Osteoblast (primary cell): ENCODE results near the gene CD48. TPM values are rescaled to one million over a fixed set of nuclear protein-coding genes. Genes with fewer than 3 reads are reported as not detected.

ENCODE experiments used
- DNase-seq: peaks from one replicate; pipeline ENCODE4 v3.0.0; 2011; ENCODE audit warnings: low spot score, mixed read lengths; ENCODE audit not compliant: insufficient read length; ENCODE audit errors: missing footprints
- H2AFZ ChIP-seq: 2 replicates; pipeline ENCODE4 v1.6.0; 2011; ENCODE audit warnings: mild to moderate bottlenecking, low read length
- H3K27ac ChIP-seq: 2 replicates; pipeline ENCODE4 v1.5.1; 2011; ENCODE audit warnings: mild to moderate bottlenecking, low read depth, low read length, moderate library complexity
- H3K27me3 ChIP-seq: 2 replicates; pipeline ENCODE4 v1.6.0; 2012; ENCODE audit warnings: mild to moderate bottlenecking, control low read depth, inconsistent platforms, low read length, moderate library complexity; ENCODE audit not compliant: insufficient read depth
- H3K36me3 ChIP-seq: 2 replicates; pipeline ENCODE4 v1.5.1; 2011; ENCODE audit warnings: mild to moderate bottlenecking, low read length, control low read depth, moderate library complexity; ENCODE audit not compliant: insufficient read depth
- H3K4me1 ChIP-seq: 2 replicates; pipeline ENCODE4 v1.5.1; 2011; ENCODE audit warnings: mild to moderate bottlenecking, low read length, control low read depth, moderate library complexity; ENCODE audit not compliant: insufficient read depth
- H3K4me2 ChIP-seq: 2 replicates; pipeline ENCODE4 v1.6.0; 2011; ENCODE audit warnings: mild to moderate bottlenecking, low read length; ENCODE audit not compliant: insufficient read depth
- H3K4me3 ChIP-seq: fragments of 200-600 bp; sonication (generic); 3 replicates; pipeline ENCODE4 v1.5.1; 2012; ENCODE audit warnings: mild to moderate bottlenecking, low read length, inconsistent platforms; ENCODE audit not compliant: insufficient read depth
- H3K79me2 ChIP-seq: 2 replicates; pipeline ENCODE4 v1.6.0; 2012; ENCODE audit warnings: mild to moderate bottlenecking, low read length, control low read depth, inconsistent platforms; ENCODE audit not compliant: insufficient read depth
- H3K9me3 ChIP-seq: 2 replicates; pipeline ENCODE4 v1.5.1; 2011; ENCODE audit warnings: low read depth, low read length, control low read depth
- H4K20me1 ChIP-seq: 2 replicates; pipeline ENCODE4 v1.6.0; 2012; ENCODE audit warnings: mild to moderate bottlenecking, low read length, control low read depth; ENCODE audit not compliant: insufficient read depth
- total RNA-seq: library from RNA; depleted of rRNA; stranded (reverse); fragments of >200 nt; gene quantifications from 2 replicates; pipeline ENCODE4 v1.2.3, GENCODE V29; 2012
- TF ChIP-seq, protein P1 (sequence below): IDR thresholded peaks from 2 replicates; pipeline ENCODE4 v1.5.1; 2011; ENCODE audit warnings: mild to moderate bottlenecking, low read depth, low read length, moderate library complexity; ENCODE audit errors: extremely low read depth

CD48 gene
- total RNA-seq, 1 donor = under 0.01 TPM

GRCh38 chr1:160742428-160743127 is 31.0 kb upstream of the CD48 start:
- Histone ChIP-seq H3K4me1 (no peaks in the 10 kb centered on the region), H3K27me3 (no peaks in the 10 kb centered on the region), H3K27ac (no peak overlapping the region), H3K4me3 (no peak overlapping the region), H2AFZ (no peak overlapping the region), H3K4me2 (no peak overlapping the region), H3K79me2 (no peaks in the 10 kb centered on the region), H3K36me3 (no peaks in the 10 kb centered on the region), H4K20me1 (no peaks in the 10 kb centered on the region), H3K9me3 (no peaks in the 10 kb centered on the region)
- no peak for DNase-seq
- TF ChIP-seq, protein P1, sequence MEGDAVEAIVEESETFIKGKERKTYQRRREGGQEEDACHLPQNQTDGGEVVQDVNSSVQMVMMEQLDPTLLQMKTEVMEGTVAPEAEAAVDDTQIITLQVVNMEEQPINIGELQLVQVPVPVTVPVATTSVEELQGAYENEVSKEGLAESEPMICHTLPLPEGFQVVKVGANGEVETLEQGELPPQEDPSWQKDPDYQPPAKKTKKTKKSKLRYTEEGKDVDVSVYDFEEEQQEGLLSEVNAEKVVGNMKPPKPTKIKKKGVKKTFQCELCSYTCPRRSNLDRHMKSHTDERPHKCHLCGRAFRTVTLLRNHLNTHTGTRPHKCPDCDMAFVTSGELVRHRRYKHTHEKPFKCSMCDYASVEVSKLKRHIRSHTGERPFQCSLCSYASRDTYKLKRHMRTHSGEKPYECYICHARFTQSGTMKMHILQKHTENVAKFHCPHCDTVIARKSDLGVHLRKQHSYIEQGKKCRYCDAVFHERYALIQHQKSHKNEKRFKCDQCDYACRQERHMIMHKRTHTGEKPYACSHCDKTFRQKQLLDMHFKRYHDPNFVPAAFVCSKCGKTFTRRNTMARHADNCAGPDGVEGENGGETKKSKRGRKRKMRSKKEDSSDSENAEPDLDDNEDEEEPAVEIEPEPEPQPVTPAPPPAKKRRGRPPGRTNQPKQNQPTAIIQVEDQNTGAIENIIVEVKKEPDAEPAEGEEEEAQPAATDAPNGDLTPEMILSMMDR = no peak

DNA sequence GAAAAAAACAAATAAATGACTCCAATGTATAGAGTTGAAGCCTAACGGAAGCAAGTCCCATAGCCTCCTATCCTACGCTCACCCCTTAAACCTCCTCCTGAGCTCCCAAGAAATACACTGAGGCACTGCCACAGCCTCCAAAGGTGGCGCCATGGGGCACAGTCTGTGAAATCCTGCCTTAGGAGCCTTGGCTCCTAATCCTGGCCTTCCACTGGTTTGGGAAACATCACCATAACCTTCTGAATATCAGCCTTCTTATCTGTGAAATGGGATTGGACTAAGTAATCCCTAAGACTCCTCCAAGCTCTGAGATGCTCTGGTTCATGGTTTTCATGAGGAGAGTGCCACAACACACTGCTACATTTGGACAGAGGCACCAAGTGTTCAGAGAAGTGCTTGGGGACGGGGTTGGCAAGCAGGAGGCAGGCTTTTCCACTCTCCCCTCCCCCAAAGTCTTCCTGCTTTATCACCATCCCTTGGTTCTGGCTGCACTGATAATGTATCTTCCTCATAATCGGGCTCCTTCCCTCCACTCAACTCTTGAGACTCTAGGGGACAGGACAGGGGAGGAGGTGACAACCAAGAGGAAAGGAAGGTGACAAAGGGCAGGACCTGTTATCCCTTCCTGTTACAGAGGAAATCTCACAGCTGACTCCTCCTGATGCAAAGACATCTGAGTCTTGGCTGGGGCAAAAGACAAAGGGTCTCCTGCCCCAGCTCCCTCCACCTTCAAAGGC is 30.2 kb upstream of the CD48 start:
- Histone ChIP-seq H3K4me2 (no peak overlapping the region), H3K36me3 (no peaks in the 10 kb centered on the region), H3K79me2 (no peaks in the 10 kb centered on the region), H2AFZ (no peak overlapping the region), H3K4me3 (no peak overlapping the region), H4K20me1 (no peaks in the 10 kb centered on the region), H3K27ac (no peak overlapping the region), H3K4me1 (no peaks in the 10 kb centered on the region), H3K9me3 (no peaks in the 10 kb centered on the region), H3K27me3 (no peaks in the 10 kb centered on the region)
- DNase-seq = no peak
- TF ChIP-seq, protein P1 = no peak

DNA sequence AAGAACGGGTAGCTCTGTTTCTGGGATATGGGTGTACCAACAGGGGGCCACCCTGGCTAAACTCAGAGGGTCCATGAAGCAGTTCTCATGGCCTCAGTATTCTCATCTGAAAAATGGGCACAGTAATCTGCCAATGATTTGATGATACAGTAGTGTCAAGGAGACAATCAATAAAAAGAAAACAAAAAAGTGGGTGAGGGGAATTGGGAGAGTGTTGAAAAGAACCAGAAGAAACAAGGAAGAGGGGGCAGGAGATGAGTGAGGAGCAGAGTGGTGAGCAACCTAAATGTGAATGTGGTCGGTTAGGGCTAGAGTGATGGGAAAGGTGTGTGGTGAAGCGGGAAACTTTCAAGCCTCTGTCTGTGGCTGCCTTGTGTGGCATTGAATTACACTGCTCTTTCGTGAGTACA is 29.5 kb upstream of the CD48 start:
- DNase-seq = no peak
- Histone ChIP-seq H3K9me3 (no peaks in the 10 kb centered on the region), H3K27ac (no peak overlapping the region), H2AFZ (no peak overlapping the region), H3K79me2 (no peaks in the 10 kb centered on the region), H3K27me3 (no peaks in the 10 kb centered on the region), H3K4me1 (no peaks in the 10 kb centered on the region), H4K20me1 (no peaks in the 10 kb centered on the region), H3K36me3 (no peaks in the 10 kb centered on the region), H3K4me3 (no peak overlapping the region), H3K4me2 (no peak overlapping the region)
- TF ChIP-seq, protein P1 = no peak

GRCh38 chr1:160740133-160740688 is 28.6 kb upstream of the CD48 start:
- Histone ChIP-seq H2AFZ (no peak overlapping the region), H3K27ac (no peak overlapping the region), H3K4me1 (no peaks in the 10 kb centered on the region), H3K9me3 (no peaks in the 10 kb centered on the region), H4K20me1 (no peaks in the 10 kb centered on the region), H3K27me3 (no peaks in the 10 kb centered on the region), H3K79me2 (no peaks in the 10 kb centered on the region), H3K36me3 (no peaks in the 10 kb centered on the region), H3K4me2 (no peak overlapping the region), H3K4me3 (no peak overlapping the region)
- TF ChIP-seq, protein P1 = no peak
- no peak for DNase-seq
